Stimulated activated CD4-positive, alpha-beta T cell treated with anti-CD3 and anti-CD28 coated beads, Interleukin-15, amount 100 ng/mL, for 24 hours (primary cell): ENCODE results near the gene SART3.
"Not testable (repeated sequence)": the region's sequence is repeated elsewhere in the genome, so short reads cannot be mapped to it uniquely, and the experiment has no call there.

Experiments
- DNase-seq: peaks from one replicate; pipeline ENCODE4 v3.0.0-alpha.2; 2020

SART3 gene

GRCh38 chr12:108518716-108519496 lies 42.1 kb downstream of the SART3 start:
- no peak for DNase-seq

- DNase-seq: no peak
Measured at GRCh38 chr12:108518101-108518715, 42.8 kb downstream of the SART3 start.

- DNase-seq: no peak
Measured at GRCh38 chr12:108517288-108518100, 43.5 kb downstream of the SART3 start.

GRCh38 chr12:108516511-108517275 lies 44.3 kb downstream of the SART3 start:
- no peak for DNase-seq

GRCh38 chr12:108515916-108516315 lies 45.1 kb downstream of the SART3 start:
- DNase-seq: peak; percentile 22

GRCh38 chr12:108514973-108515814 lies 45.8 kb downstream of the SART3 start, which contains the start of gene FICD:
Gene FICD (plus strand): TSS chr12:108515277. CDS start chr12:108516973, 1,696 bp downstream.
- peak; percentile 100 for DNase-seq

GRCh38 chr12:108514468-108514972 lies 46.5 kb downstream of the SART3 start:
- no peak for DNase-seq

- peak; percentile 85 for DNase-seq
Measured at GRCh38 chr12:108511633-108512540, 49.1 kb downstream of the SART3 start.

GRCh38 chr12:108510836-108511235 lies 50.1 kb downstream of the SART3 start:
- DNase-seq: no peak

GRCh38 chr12:108509806-108510205 lies 51.2 kb downstream of the SART3 start:
- no peak for DNase-seq

- peak; percentile 41 for DNase-seq
Measured at GRCh38 chr12:108507971-108508642, 52.9 kb downstream of the SART3 start.

GRCh38 chr12:108505129-108505528 lies 55.8 kb downstream of the SART3 start:
- DNase-seq: no peak

- no peak for DNase-seq
Measured at GRCh38 chr12:108502922-108503321, 58.1 kb downstream of the SART3 start.

GRCh38 chr12:108498136-108498535 lies 62.8 kb downstream of the SART3 start:
- DNase-seq: no peak

GRCh38 chr12:108495823-108496579 lies 65.0 kb downstream of the SART3 start:
- DNase-seq: no peak

GRCh38 chr12:108495054-108495453 lies 65.9 kb downstream of the SART3 start:
- peak; percentile 45 for DNase-seq

GRCh38 chr12:108491256-108491655 lies 69.7 kb downstream of the SART3 start:
- no peak for DNase-seq

GRCh38 chr12:108487029-108487428 lies 73.9 kb downstream of the SART3 start:
- DNase-seq: not testable (repeated sequence)

- not testable (repeated sequence) for DNase-seq
Measured at GRCh38 chr12:108485371-108485770, 75.6 kb downstream of the SART3 start.
